MM.1S (cell line): ENCODE data around the gene SLC26A6.

Experiments
- DNase-seq: peaks from one replicate; pipeline ENCODE4 v3.0.0-alpha.2; 2015
- H2AFZ ChIP-seq: fragments of 300-600 bp; sonication (generic); 2 replicates; pipeline ENCODE4 v1.6.0; 2016; ENCODE audit warnings: antibody characterized with exemption, low read length
- H3F3A ChIP-seq: fragments of 300-600 bp; sonication (generic); 2 replicates; pipeline ENCODE4 v1.6.1; 2016; ENCODE audit warnings: mild to moderate bottlenecking, antibody characterized with exemption, low read length, moderate library complexity, mixed read lengths; ENCODE audit not compliant: insufficient read depth
- H3K27ac ChIP-seq: fragments of 300-600 bp; sonication (generic); 2 replicates; pipeline ENCODE4 v1.5.1; 2016; ENCODE audit warnings: mild to moderate bottlenecking, low read length
- H3K27me3 ChIP-seq: fragments of 300-600 bp; sonication (generic); replicated peaks from 2 replicates; pipeline ENCODE4 v1.6.0; 2016; ENCODE audit warnings: low read length; ENCODE audit not compliant: insufficient read depth
- H3K36me3 ChIP-seq: fragments of 300-600 bp; sonication (generic); replicated peaks from 2 replicates; pipeline ENCODE4 v1.6.1; 2016; ENCODE audit warnings: mild to moderate bottlenecking, low read length, mixed read lengths; ENCODE audit not compliant: insufficient read depth
- H3K4me1 ChIP-seq: fragments of 300-600 bp; sonication (generic); 2 replicates; pipeline ENCODE4 v1.6.1; 2016; ENCODE audit warnings: low read length, mixed read lengths
- H3K4me2 ChIP-seq: fragments of 300-600 bp; sonication (generic); 2 replicates; pipeline ENCODE4 v1.6.0; 2016; ENCODE audit warnings: low read depth, low read length
- H3K4me3 ChIP-seq: fragments of 300-600 bp; sonication (generic); 2 replicates; pipeline ENCODE4 v1.5.1; 2016; ENCODE audit warnings: low read length, mixed read lengths
- H3K79me2 ChIP-seq: fragments of 300-600 bp; sonication (generic); 2 replicates; pipeline ENCODE4 v1.6.1; 2016; ENCODE audit warnings: mixed run types, low read length, mixed read lengths
- H3K9ac ChIP-seq: fragments of 300-600 bp; sonication (generic); 2 replicates; pipeline ENCODE4 v1.6.1; 2016; ENCODE audit warnings: low read length, mixed read lengths
- H3K9me2 ChIP-seq: fragments of 300-600 bp; sonication (generic); replicated peaks from 2 replicates; pipeline ENCODE4 v1.6.1; 2016; ENCODE audit warnings: mild to moderate bottlenecking, low read length, mixed read lengths; ENCODE audit not compliant: insufficient read depth
- H3K9me3 ChIP-seq: fragments of 300-600 bp; sonication (generic); replicated peaks from 2 replicates; pipeline ENCODE4 v1.6.1; 2016; ENCODE audit warnings: mild to moderate bottlenecking, low read length, mixed read lengths; ENCODE audit not compliant: insufficient read depth
- H4K20me1 ChIP-seq: fragments of 300-600 bp; sonication (generic); 2 replicates; pipeline ENCODE4 v1.6.1; 2016; ENCODE audit warnings: mild to moderate bottlenecking, low read length, moderate library complexity, mixed read lengths; ENCODE audit not compliant: insufficient read depth
- CTCF ChIP-seq: fragments of 300-600 bp; sonication (generic); IDR thresholded peaks from 2 replicates; pipeline ENCODE4 v1.5.1; 2016; ENCODE audit warnings: antibody characterized with exemption, low read length, mixed read lengths
- EZH2 ChIP-seq: fragments of 300-600 bp; sonication (generic); optimal IDR thresholded peaks from 2 replicates; pipeline ENCODE3; 2017; ENCODE audit warnings: low read depth, mild to moderate bottlenecking, antibody characterized with exemption, low read length, mixed read lengths
- EZH2phosphoT487 ChIP-seq: fragments of 300-600 bp; sonication (generic); IDR thresholded peaks from 2 replicates; pipeline ENCODE4 v1.6.1; 2018; ENCODE audit warnings: antibody characterized with exemption, low read length

Gene SLC26A6

GRCh38 chr3:48601622-48601994 lies 33.7 kb downstream of the SLC26A6 start:
- H3K27ac ChIP-seq = no peak overlapping the region

DNA sequence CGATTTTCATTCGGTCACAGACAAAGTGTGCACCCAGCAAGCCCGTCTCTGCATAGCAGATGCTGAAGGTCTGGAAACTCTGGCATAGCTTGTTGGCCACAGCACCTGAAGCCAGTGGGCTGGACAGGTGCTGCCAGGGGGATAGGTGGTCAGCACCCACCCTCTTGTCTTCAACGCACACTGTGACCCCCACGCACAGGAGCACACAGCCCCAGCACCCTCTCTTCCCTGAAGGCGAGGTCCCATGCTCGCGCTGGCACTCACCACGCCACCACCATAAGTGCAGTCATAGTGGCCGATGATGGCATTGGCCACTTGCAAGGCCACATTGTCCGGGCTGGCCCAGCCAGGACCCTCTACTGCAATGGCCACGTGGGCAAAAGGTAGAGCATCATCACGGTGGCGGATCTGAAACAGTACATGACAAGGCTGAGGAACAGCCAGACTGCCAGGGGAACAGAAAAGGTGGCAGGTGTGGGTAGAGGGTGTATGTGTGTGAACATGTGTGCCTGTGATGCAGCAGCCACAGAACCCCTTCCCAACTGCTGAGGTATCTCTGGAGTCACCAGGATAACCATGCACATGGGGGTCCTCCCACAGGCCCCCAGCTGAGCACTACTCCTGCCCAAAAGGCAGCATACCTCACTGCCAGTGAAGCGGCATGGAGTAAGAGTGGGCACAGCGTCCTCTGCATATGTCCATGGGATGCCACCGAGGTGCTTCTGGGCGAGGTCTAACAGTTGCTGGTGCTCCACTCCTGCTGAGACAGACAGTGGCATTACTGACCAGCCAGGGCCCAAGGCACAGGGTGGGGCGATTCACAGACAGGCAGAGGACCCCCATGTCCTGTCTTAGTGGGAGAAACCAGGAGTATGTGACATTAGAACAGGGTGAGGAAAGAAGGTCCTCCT lies 34.3 kb downstream of the SLC26A6 start:
- Histone ChIP-seq H3K27me3 (no peaks in the 10 kb centered on the region), H2AFZ (no peak overlapping the region), H3K4me1 (no peaks in the 10 kb centered on the region), H3K9ac (no peak overlapping the region), H3K79me2 (peaks cover 9% of the 10 kb centered on the region; the same call in 1 of the 2 replicates), H3K9me3 (no peaks in the 10 kb centered on the region), H3K36me3 (no peaks in the 10 kb centered on the region; the same call in 1 of the 2 replicates), H3F3A (no peaks in the 10 kb centered on the region), H3K9me2 (no peaks in the 10 kb centered on the region), H4K20me1 (no peaks in the 10 kb centered on the region), H3K4me2 (no peak overlapping the region), H3K4me3 (no peak overlapping the region), H3K27ac (no peak overlapping the region)
- no peak for DNase-seq
- no peak for TF ChIP-seq CTCF
- no peak for TF ChIP-seq EZH2phosphoT487
- no peak for TF ChIP-seq EZH2

More at GRCh38 chr3:48601622-48601994, 33.7 kb downstream of the SLC26A6 start:
- no peak for DNase-seq
- Histone ChIP-seq H3K9me2 (no peaks in the 10 kb centered on the region), H3K9me3 (no peaks in the 10 kb centered on the region), H2AFZ (no peak overlapping the region), H3K4me3 (no peak overlapping the region), H3K27me3 (no peaks in the 10 kb centered on the region), H3K36me3 (no peaks in the 10 kb centered on the region; the same call in 1 of the 2 replicates), H3K4me2 (no peak overlapping the region), H3K9ac (no peak overlapping the region), H3K79me2 (peaks cover 10% of the 10 kb centered on the region; the same call in 1 of the 2 replicates), H3F3A (no peaks in the 10 kb centered on the region), H4K20me1 (no peaks in the 10 kb centered on the region), H3K4me1 (no peaks in the 10 kb centered on the region)
- TF ChIP-seq CTCF (no peak), EZH2phosphoT487 (no peak), EZH2 (no peak)

DNA sequence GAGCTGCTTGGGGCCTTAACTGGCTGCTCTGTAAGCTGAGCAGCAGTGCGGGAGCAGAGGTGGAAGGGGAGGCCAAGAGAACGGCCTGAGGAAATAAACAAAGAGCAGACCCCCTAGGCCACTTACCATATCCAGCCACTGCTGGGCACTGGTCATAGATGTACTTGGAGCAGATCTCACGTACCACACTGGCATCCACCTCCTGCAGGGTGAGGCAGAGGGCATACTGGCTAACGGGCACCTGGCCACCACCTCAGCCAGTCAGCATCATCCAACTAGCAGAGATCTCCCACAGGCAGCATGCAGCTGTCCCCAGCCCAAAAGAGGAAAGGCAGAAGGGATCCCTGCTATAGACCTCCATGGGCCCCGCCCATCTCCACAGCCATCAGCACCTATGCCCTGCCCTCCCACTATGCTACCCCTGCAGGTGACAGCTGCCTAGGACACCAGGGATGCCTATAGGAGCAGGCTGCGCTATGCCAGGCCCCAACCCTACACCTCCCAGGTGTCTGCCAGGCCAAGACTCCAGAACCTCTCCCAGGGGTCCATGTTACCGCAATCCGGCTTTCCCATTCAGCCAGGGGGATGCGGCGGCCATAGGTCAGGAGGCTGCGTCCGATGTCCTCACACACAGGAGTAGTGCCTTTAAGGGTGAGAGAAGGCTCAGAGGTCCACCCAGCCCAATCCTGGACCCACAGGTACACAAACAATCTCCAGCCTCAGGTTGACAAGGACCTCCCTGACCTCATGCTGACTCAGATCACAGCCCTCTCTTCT lies 35.6 kb downstream of the SLC26A6 start:
- no peaks in the 10 kb centered on the region for H4K20me1 ChIP-seq
- peaks cover under 1% of the 10 kb centered on the region; the same call in 1 of the 2 replicates for H3K27me3 ChIP-seq
- no peaks in the 10 kb centered on the region for H3K4me1 ChIP-seq
- H3K9me2 ChIP-seq = no peaks in the 10 kb centered on the region
- no peak overlapping the region for H3K27ac ChIP-seq
- no peak overlapping the region for H2AFZ ChIP-seq
- no peak overlapping the region for H3K4me3 ChIP-seq
- TF ChIP-seq EZH2 (no peak), CTCF (no peak), EZH2phosphoT487 (no peak)
- H3K36me3 ChIP-seq = no peaks in the 10 kb centered on the region; the same call in 1 of the 2 replicates
- H3F3A ChIP-seq = no peaks in the 10 kb centered on the region
- no peak for DNase-seq
- H3K9me3 ChIP-seq = no peaks in the 10 kb centered on the region
- H3K79me2 ChIP-seq = no peaks in the 10 kb centered on the region
- H3K9ac ChIP-seq = no peak overlapping the region
- H3K4me2 ChIP-seq = no peak overlapping the region
